ENCODE data around the gene CAMKK2. TPM values are rescaled to one million over a fixed set of nuclear protein-coding genes. Genes with fewer than 3 reads are reported as not detected.

Gene CAMKK2
- total RNA-seq, 4 donors from 2014 or later, result 24.9 to 58.2 (median 38.5) TPM

DNA sequence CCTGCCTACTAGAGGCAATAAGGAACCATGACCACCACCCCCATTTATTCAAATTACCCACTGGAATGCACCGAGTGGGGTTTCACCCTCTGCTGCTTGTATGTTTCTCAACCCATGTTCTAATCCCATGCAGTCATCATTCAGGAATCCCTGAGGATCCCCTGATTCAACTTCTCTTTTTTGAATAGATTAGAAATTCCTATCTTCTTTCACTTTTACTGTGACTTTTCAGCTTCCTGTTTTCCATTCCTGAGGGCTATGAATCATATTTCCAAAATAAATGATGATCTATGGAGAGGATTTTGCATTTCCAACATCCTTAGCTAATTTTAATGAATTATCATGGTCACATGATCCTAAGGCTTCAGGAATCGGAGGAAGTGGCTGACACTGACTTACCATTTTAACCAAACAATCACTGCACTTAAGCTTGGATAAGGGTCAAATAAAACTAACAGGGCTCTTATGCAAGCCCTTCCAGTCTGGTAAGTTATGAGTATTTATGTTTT, 105.9 kb downstream of the CAMKK2 start:
- peak; percentile 93 for ATAC-seq (ENCODE audit: low FRiP score)
- no peak for DNase-seq (ENCODE audit: low spot score)
- TF ChIP-seq, protein P1, sequence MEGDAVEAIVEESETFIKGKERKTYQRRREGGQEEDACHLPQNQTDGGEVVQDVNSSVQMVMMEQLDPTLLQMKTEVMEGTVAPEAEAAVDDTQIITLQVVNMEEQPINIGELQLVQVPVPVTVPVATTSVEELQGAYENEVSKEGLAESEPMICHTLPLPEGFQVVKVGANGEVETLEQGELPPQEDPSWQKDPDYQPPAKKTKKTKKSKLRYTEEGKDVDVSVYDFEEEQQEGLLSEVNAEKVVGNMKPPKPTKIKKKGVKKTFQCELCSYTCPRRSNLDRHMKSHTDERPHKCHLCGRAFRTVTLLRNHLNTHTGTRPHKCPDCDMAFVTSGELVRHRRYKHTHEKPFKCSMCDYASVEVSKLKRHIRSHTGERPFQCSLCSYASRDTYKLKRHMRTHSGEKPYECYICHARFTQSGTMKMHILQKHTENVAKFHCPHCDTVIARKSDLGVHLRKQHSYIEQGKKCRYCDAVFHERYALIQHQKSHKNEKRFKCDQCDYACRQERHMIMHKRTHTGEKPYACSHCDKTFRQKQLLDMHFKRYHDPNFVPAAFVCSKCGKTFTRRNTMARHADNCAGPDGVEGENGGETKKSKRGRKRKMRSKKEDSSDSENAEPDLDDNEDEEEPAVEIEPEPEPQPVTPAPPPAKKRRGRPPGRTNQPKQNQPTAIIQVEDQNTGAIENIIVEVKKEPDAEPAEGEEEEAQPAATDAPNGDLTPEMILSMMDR (IDR thresholded peaks at IDR 0.05), result no peak

DNA sequence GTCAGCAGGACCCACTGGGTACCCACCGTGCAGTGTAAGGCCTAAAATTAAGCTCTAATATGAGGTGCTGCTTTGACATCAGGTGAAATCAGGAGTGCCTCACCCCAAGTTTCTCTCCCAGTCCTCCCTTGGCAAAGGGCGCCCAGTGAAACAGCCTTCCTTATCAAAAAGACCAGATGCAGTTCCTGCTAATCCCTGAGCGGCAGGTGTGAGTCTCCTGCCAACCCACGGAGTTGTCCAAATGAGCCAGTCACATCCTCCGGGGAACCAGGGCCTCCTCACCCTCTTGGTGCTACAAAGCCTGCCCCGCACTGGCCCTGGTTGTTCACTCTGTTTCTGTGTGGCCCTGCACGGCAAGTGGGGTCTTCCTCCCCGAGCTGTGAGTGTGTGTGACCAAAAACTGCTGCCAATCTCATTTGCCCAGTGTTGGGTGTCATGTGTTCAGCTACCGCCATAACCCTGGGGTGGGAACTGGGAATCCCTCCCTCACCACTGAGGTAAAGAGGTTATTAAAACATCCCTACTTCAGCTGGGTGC, 106.8 kb downstream of the CAMKK2 start:
- ATAC-seq (ENCODE audit: low FRiP score), result no peak
- no peak for DNase-seq (ENCODE audit: low spot score)
- TF ChIP-seq, protein P1 (IDR thresholded peaks at IDR 0.05), result no peak

DNA sequence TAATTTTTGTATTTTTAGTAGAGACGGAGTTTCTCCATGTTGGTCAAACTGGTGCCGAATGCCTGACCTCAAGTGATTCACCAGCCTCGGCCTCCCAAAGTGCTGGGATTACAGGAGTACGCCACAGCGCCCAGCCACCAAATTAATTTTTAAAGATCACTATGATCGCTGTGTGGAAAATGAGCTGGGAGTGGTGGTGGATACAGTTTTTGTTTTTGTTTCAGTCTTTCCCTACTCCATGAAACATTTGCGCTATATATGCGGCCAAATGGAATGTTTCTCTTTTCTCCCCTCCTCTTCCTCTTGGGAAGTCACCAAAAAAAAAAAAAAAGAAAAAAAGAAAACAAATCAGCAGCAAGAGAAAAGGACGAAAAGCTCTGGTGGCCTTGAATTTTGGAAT, 107.4 kb downstream of the CAMKK2 start:
- no peak for ATAC-seq (ENCODE audit: low FRiP score)
- TF ChIP-seq, protein P1 (IDR thresholded peaks at IDR 0.05), result no peak

DNA sequence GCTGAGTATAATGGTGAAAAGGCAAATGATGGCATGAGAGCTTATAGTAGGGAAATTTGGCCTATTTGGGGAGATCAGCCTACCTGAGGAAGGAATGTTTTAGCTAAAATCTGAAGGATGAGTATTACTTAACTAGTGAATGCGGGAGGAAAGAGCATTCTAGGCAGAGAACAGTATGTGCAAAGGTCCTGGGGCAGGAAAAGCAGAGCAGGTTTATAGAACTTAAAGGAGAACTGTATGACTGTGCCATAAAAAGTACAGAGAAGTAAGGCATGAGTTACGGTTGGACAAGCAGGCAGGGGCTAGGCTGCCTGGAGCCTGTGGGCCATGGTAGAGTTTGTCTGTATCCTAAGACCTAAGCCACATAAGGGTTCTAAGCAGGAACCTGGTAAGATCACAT, 108.3 kb downstream of the CAMKK2 start:
- ATAC-seq (ENCODE audit: low FRiP score) (no peak), DNase-seq (ENCODE audit: low spot score) (no peak)
- TF ChIP-seq, protein P1 (IDR thresholded peaks at IDR 0.05), result no peak

More for the DNA sequence above, 107.4 kb downstream of the CAMKK2 start:
- DNase-seq (ENCODE audit: low spot score), result no peak

Other genes starting within 250 kb of the CAMKK2 start
- gene P2RX7, start 163.8 kb downstream of the CAMKK2 start, total RNA-seq, result 1 to 10 TPM; 2.4 to 8.6 (median 5.6) TPM
- gene P2RX4, start 86.6 kb downstream of the CAMKK2 start, total RNA-seq, result 100 to 1,000 TPM in 1 of 4 donors, 10 to 100 TPM in 3; 46.3 to 107 (median 65.3) TPM
- gene ANAPC5, start 55.7 kb upstream of the CAMKK2 start, total RNA-seq, result 100 to 1,000 TPM in 2 of 4 donors, 10 to 100 TPM in 2; 88.2 to 154 (median 101) TPM
- gene RNF34, start 103.4 kb upstream of the CAMKK2 start, total RNA-seq, result 10 to 100 TPM; 29.5 to 56.6 (median 35.5) TPM